ENCODE measurements around the gene C3orf18.

Gene C3orf18

GRCh38 chr3:50603261-50604109 lies 35.9 kb upstream of the C3orf18 start:
- DNase-seq = no peak

GRCh38 chr3:50602595-50603191 lies 35.1 kb upstream of the C3orf18 start:
- no peak for DNase-seq

GRCh38 chr3:50600841-50601591 lies 33.5 kb upstream of the C3orf18 start:
- DNase-seq = peak; percentile 72

GRCh38 chr3:50600141-50600753 lies 32.7 kb upstream of the C3orf18 start:
- DNase-seq = no peak

GRCh38 chr3:50599716-50600118 lies 32.2 kb upstream of the C3orf18 start:
- no peak for DNase-seq

GRCh38 chr3:50599115-50599715 lies 31.7 kb upstream of the C3orf18 start:
- DNase-seq = no peak

GRCh38 chr3:50594253-50594785 lies 26.8 kb upstream of the C3orf18 start:
- DNase-seq = no peak

- DNase-seq = no peak
Observed at GRCh38 chr3:50592568-50592967, 25.0 kb upstream of the C3orf18 start.

- no peak for DNase-seq
Observed at GRCh38 chr3:50591196-50591741, 23.7 kb upstream of the C3orf18 start.

- DNase-seq = no peak
Observed at GRCh38 chr3:50588759-50589433, 21.3 kb upstream of the C3orf18 start.

GRCh38 chr3:50587806-50588758 lies 20.5 kb upstream of the C3orf18 start:
- no peak for DNase-seq

GRCh38 chr3:50587373-50587772 lies 19.8 kb upstream of the C3orf18 start:
- no peak for DNase-seq

- DNase-seq = no peak
Observed at GRCh38 chr3:50586763-50587070, 19.2 kb upstream of the C3orf18 start.

GRCh38 chr3:50585919-50586762 lies 18.6 kb upstream of the C3orf18 start:
- DNase-seq = no peak

GRCh38 chr3:50584391-50584790 lies 16.8 kb upstream of the C3orf18 start:
- no peak for DNase-seq

- DNase-seq = peak; percentile 17
Observed at GRCh38 chr3:50583897-50584296, 16.4 kb upstream of the C3orf18 start.

GRCh38 chr3:50582083-50582482 lies 14.5 kb upstream of the C3orf18 start:
- DNase-seq = no peak

- no peak for DNase-seq
Observed at GRCh38 chr3:50581459-50581842, 13.9 kb upstream of the C3orf18 start.

- DNase-seq = no peak
Observed at GRCh38 chr3:50580683-50581458, 13.3 kb upstream of the C3orf18 start.
